ENCODE results near the gene SSNA1. TPM values are rescaled to one million over a fixed set of nuclear protein-coding genes. Genes with fewer than 3 reads are reported as not detected.

Gene SSNA1
- total RNA-seq, 4 donors from 2014 or later = 67.1 to 124 (median 96.7) TPM

- no peaks in the 10 kb centered on the region for H3K4me1 ChIP-seq
- 73 to 77% methylated on average over 4 of the region's 5 CpGs for WGBS, 2 donors
- H3K27ac ChIP-seq = no peak overlapping the region
- TF ChIP-seq CTCF (IDR thresholded peaks at IDR 0.05) = no peak
- no peak for TF ChIP-seq POLR2A (IDR thresholded peaks at IDR 0.05)
- no peak for DNase-seq
- H3K27me3 ChIP-seq = peaks cover 0 to 48% (median 0%) of the 10 kb centered on the region in 4 donors
- H3K36me3 ChIP-seq = no peaks in the 10 kb centered on the region
- intact Hi-C loops (cut with DNase I) = no loop called here
- no peak overlapping the region for H3K4me3 ChIP-seq
- H3K9me3 ChIP-seq = peaks cover 0 to 8% (median 0%) of the 10 kb centered on the region in 3 donors
Measured at GRCh38 chr9:137149363-137149762, 39.1 kb upstream of the SSNA1 start.

- Histone ChIP-seq H3K36me3 (no peaks in the 10 kb centered on the region), H3K9me3 (peaks cover 0 to 8% (median 0%) of the 10 kb centered on the region in 3 donors), H3K4me3 (no peak overlapping the region), H3K27ac (no peak overlapping the region), H3K27me3 (peaks cover 0 to 53% (median 0%) of the 10 kb centered on the region in 4 donors), H3K4me1 (no peaks in the 10 kb centered on the region)
- intact Hi-C loops (cut with DNase I) = no loop called here
- TF ChIP-seq CTCF (IDR thresholded peaks at IDR 0.05) (no peak), POLR2A (IDR thresholded peaks at IDR 0.05) (no peak)
- DNase-seq = no peak
- 50% methylated on average over 3 to 17 of the region's 20 CpGs for WGBS, 2 donors
Measured at GRCh38 chr9:137149942-137150616, 38.4 kb upstream of the SSNA1 start.

- TF ChIP-seq POLR2A (IDR thresholded peaks at IDR 0.05) = no peak
- TF ChIP-seq CTCF (IDR thresholded peaks at IDR 0.05) = no peak
- DNase-seq = no peak
- Histone ChIP-seq H3K4me3 (no peak overlapping the region), H3K36me3 (no peaks in the 10 kb centered on the region), H3K27ac (no peak overlapping the region), H3K27me3 (peaks cover 0 to 54% (median 0%) of the 10 kb centered on the region in 4 donors), H3K9me3 (peaks cover 0 to 8% (median 0%) of the 10 kb centered on the region in 3 donors), H3K4me1 (no peaks in the 10 kb centered on the region)
- 37 to 39% methylated on average over 6 to 21 of the region's 34 CpGs for WGBS, 2 donors
- intact Hi-C loops (cut with DNase I) = no loop called here
Measured at GRCh38 chr9:137150617-137151457, 37.6 kb upstream of the SSNA1 start.

- 87 to 93% methylated on average over 7 of the region's 7 CpGs for WGBS, 2 donors
- Histone ChIP-seq H3K4me3 (no peak overlapping the region), H3K9me3 (peaks cover 0 to 8% (median 0%) of the 10 kb centered on the region in 3 donors), H3K4me1 (peaks cover 6 to 14% (median 7%) of the 10 kb centered on the region in 3 donors), H3K27me3 (peaks cover 0 to 54% (median 4%) of the 10 kb centered on the region in 4 donors), H3K27ac (no peak overlapping the region), H3K36me3 (no peaks in the 10 kb centered on the region)
- TF ChIP-seq CTCF (IDR thresholded peaks at IDR 0.05) = no peak
- no peak for TF ChIP-seq POLR2A (IDR thresholded peaks at IDR 0.05)
- no peak for DNase-seq
- intact Hi-C loops (cut with DNase I) = no loop called here
Measured at GRCh38 chr9:137152844-137153405, 35.6 kb upstream of the SSNA1 start.

All from esophagus squamous epithelium (tissue), 5 donors.